GM18907 (cell line): ENCODE measurements around the gene NSMCE1.
"Not testable (repeated sequence)": the region's sequence is repeated elsewhere in the genome, so short reads cannot be mapped to it uniquely, and the experiment has no call there.

ENCODE experiments used
- ATAC-seq: cut with Tn5 transposase; IDR thresholded peaks from one replicate; pipeline ENCODE4 v1.9.1; 2021; ENCODE audit warnings: mild to moderate bottlenecking, moderate library complexity; ENCODE audit not compliant: unreplicated experiment

The NSMCE1 gene

GRCh38 chr16:27303256-27304100, 34.9 kb upstream of the NSMCE1 start:
- no peak for ATAC-seq

DNA sequence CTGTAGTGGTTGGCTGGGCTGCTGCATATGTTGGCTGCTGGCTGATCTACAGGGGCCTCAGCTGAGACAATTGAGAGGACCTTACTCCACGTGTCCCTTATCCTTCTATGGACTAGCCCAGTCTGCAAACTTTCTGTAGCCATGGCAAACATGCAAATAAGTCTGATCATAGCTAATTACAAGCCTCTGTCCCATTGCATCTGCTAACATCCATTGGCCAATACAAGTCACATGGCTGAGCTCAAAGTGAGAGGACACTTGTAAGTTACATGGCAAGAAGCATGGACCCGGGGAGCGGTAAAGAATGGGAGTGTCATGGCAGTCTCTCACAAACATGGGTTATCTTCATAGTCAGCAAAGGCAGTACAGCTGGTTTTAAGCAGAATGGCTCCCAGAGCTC, 33.6 kb upstream of the NSMCE1 start:
- ATAC-seq: no peak

DNA sequence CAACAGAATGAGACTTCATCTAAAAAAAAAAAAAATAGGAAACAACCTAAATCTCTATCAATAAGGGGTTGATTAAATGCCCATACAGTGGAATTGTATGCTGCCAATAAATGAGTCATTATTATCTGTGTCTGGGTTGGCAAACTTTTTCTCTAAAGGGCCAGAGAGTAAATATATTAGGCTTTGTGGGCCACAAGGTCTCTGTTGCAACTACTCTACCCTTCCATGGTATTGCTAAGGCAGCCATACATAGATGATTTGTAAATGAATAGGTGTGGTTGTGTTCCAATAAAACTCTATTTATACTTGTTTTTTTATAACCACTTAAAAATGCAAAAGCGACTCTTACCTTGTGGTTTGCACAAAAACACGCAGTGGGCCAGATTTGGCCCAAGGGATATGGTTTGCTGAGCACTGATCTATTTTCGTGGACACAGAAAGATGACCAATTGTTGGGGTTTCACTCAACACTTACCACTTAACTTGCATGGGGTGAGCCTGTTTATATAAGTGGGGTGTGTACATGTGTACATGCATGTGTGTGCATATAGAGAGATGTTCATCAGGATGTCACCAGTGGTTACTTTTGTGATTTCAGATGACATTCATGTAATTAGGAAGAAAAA, 32.8 kb upstream of the NSMCE1 start:
- ATAC-seq: no peak

DNA sequence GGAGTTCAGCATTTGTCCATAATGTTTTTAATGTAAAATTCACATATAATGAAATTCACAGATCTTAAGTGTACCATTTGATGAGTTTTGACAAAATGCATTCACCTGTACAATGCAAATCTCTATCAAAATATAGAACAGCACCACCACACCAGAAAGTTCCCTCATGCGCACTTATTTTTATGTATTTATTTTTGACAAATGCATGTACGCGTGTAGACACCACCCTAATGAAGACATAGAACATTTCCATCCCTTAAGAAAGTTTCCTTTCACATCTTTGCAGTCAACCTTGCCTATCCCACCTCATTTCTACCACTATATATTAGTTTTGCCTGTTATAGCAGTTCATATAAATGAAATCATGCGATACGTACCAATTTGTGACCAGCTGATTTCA, 29.6 kb upstream of the NSMCE1 start:
- ATAC-seq: no peak

GRCh38 chr16:27293343-27293742, 24.8 kb upstream of the NSMCE1 start:
- no peak for ATAC-seq

DNA sequence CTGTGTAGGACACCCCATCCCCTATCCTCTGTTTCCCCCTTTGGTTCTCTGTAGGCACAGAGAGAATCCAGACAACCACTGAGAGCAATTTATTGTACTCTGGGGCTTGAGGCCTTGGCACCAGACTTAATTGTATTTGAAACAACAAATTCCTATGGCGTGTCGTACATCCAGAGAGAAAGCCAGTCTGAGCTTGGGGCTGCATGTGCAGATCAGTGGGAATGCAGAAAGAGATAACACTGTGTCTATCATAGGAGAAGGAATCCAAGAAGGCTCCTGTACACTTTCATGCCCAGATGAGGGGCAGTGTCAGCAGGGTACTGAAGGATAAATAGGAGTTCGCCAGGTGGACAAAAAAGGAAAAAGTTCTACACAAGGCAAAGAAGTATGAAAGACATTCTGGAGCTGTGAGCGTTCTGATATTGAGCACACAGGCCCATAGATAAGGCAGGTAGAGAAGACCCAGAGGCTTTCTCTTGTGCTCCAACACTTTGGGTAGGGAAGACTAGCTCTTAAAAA, 23.2 kb upstream of the NSMCE1 start:
- no peak for ATAC-seq

DNA sequence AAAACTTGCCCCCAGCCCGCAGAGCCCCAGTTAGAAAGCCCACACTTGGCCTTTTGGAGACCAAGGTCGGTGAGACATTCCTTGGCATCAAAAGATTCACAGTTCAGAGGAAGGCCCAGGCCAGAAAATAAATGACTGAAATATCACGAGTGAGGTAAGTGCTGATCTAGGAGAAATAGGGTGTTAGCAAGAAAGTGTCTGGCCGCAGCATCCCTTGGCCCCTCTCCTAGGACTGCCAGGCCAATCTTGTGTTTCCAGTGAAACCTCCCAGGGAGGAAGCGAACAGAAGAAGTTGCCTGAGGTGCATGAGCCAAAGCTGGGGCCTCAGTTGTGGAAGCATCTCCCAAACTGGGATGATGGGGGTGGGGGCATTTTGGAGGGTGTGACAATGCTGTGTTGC, 22.5 kb upstream of the NSMCE1 start:
- ATAC-seq: no peak

DNA sequence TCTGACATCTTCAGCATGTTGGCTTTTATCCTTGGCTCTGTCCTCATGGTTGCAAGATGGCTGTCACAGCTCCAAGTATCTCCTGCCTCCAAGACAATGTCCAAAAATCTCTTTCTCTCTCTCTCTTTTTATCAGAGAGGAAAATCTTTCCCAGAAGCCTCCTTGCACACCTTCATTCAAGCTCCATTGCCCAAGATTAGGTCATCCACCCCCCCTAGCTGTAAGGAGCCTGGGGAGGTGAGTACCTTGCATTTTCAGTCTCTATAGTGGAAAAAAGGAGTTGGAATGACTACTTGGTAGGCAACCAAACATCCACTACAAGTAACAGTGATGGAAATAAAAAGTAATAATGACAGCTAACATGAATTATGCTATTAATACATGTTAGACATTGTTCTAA, 22.0 kb upstream of the NSMCE1 start:
- no peak for ATAC-seq

DNA sequence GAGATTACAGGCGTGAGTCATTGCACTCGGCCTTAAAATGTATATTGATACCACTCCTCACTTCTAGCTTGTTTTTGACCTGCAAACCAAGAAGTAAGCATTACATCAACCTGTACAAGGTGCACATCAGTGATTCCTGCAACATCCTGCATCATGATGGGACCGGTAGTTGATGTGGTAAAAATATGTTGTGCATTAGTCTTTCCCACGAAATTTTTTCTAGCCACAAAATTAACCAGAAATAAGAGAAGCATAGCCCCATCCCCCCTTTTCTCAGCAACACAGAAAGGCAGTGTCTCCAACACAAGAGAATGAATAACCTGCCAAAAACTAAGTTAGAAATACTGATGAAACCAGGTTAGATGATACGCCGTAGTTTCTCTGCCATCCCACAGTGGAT, 21.1 kb upstream of the NSMCE1 start:
- no peak for ATAC-seq

- ATAC-seq: not testable (repeated sequence)
Observed at GRCh38 chr16:27288313-27288712, 19.7 kb upstream of the NSMCE1 start.

GRCh38 chr16:27287887-27288286, 19.3 kb upstream of the NSMCE1 start:
- no peak for ATAC-seq

GRCh38 chr16:27287051-27287811, 18.7 kb upstream of the NSMCE1 start:
- ATAC-seq: no peak

DNA sequence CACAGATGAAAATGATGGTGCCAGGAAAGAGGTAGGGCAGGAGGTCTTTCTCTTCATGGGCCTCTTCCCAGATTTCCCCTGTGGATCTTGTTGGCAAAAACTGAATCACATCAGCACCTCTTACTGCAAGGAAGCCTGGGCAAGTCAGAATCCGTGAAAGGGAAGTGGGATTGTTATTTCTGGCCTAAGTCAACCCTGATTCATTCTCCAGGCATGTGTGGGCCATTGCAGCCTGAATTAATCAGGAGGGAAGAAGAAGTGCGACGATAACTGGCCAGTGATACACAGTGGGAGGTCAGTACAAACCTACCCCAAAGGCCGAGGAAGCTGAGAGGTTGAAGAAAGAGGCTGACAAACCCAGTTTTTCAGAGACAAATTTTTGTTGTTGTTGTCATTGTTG, 17.9 kb upstream of the NSMCE1 start:
- ATAC-seq: no peak

DNA sequence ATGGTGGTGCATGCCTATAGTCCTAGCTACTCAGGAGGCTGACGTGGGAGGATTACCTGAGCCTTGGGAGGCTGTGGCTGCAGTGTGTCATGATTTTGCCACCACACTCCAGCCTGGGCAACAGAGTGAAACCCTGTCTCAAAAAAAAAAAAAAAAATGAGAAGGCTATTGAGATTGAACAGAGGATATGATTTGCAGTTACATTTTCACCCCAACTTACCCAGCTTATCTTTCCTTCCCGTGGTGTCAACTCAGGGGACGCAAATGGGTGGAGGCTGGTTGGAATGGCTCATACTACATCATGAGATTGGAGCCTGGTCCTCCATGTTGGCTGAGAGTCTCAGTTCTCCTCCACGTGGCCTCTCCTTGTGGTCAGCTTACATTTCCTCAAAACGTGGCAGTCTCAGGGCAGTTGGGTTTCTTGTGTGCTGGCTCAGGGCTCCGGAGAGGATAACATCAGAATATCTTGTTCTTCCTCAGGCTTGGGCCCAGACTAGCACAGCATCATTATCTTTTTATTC, 17.2 kb upstream of the NSMCE1 start:
- ATAC-seq: no peak

- ATAC-seq: no peak
Observed at GRCh38 chr16:27284865-27285675, 16.5 kb upstream of the NSMCE1 start.

DNA sequence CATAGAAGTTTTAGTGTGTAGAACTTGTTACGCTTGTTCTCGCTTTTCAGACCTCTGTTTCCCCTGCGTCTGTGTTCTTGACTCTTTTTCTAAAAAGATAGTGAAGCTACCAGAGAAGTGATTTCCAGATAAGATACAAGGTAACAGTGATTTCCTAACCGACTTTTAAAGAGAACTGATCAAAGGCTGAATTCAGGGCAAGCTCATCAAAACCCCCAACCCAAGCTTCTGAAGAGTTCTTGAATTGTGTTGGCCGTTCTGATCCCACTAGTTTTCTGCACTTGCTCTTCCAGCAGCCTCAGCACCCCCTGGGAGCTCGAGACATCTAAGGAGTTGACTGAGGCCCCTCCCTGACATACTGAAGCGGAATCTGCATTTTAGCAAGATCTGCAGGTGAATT, 12.7 kb upstream of the NSMCE1 start:
- no peak for ATAC-seq

- ATAC-seq: no peak
Observed at GRCh38 chr16:27275394-27275793, 6.8 kb upstream of the NSMCE1 start.

- not testable (repeated sequence) for ATAC-seq
Observed at GRCh38 chr16:27274424-27274874, 5.9 kb upstream of the NSMCE1 start.

GRCh38 chr16:27273670-27274423, 5.3 kb upstream of the NSMCE1 start:
- no peak for ATAC-seq

DNA sequence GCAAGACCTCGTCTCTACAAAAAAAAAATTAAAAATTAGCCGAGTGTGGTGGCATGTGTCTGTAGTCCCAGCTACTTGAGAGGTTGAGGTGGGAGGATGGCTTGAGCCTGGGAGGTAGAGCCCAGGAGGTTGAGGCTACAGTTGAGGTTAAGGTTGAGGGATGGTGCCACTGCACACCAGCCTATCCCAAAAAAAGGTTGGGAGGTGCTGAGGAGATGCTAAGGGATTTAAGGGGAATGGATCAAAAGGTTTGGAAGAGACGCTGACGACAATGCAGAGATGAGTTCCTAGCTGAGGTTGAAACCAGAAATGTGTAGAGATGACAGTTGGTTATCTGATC, 4.7 kb upstream of the NSMCE1 start:
- no peak for ATAC-seq
